Measurements from ENCODE around the gene GJE1. TPM values are rescaled to one million over a fixed set of nuclear protein-coding genes. Genes with fewer than 3 reads are reported as not detected.
"Not testable (repeated sequence)": the region's sequence is repeated elsewhere in the genome, so short reads cannot be mapped to it uniquely, and the experiment has no call there.

GJE1 gene
- total RNA-seq, 1 donor from 2014 or later = not detected

GRCh38 chr6:142154336-142154735 lies 21.6 kb downstream of the GJE1 start:
- POLR2A ChIA-PET = no interaction called here
- H3K4me3 Mint-ChIP-seq = no peak overlapping the region
- H3K27ac Mint-ChIP-seq = no peak overlapping the region
- TF ChIP-seq CTCF (IDR thresholded peaks at IDR 0.05) = no peak
- H3K36me3 Mint-ChIP-seq (ENCODE audit: low read depth) = peaks cover 22% of the 10 kb centered on the region
- H3K4me1 Mint-ChIP-seq = peaks cover 49% of the 10 kb centered on the region
- CTCF ChIA-PET = interaction anchor here (1.3 kb wide), 1 partner anchor 9 kb away, joined by 3 read pairs; no protein-coding TSS in a partner anchor
- no peaks in the 10 kb centered on the region for H3K9me3 Mint-ChIP-seq
- ATAC-seq (ENCODE audit: low read depth) (no peak), DNase-seq (no peak)
- intact Hi-C loops (cut with micrococcal nuclease) = no loop called here
- no peaks in the 10 kb centered on the region for H3K27me3 Mint-ChIP-seq

- H3K4me1 Mint-ChIP-seq = peaks cover 46% of the 10 kb centered on the region
- intact Hi-C loops (cut with micrococcal nuclease) = no loop called here
- ATAC-seq (ENCODE audit: low read depth) = no peak
- no peaks in the 10 kb centered on the region for H3K27me3 Mint-ChIP-seq
- CTCF ChIA-PET = interaction anchor here (1.2 to 1.9 kb wide), 4 partner anchors 8 to 31 kb away, joined by 3 to 9 read pairs (median 4); partner anchors contain the start of genes NMBR and VTA1
- peaks cover 21% of the 10 kb centered on the region for H3K36me3 Mint-ChIP-seq (ENCODE audit: low read depth)
- H3K4me3 Mint-ChIP-seq = no peak overlapping the region
- no peak for DNase-seq
- TF ChIP-seq CTCF (IDR thresholded peaks at IDR 0.05) = no peak
- no peaks in the 10 kb centered on the region for H3K9me3 Mint-ChIP-seq
- POLR2A ChIA-PET = interaction anchor here (0.9 kb wide), 1 partner anchor 8 kb away, joined by 3 read pairs; the partner anchor contains the start of gene NMBR
- no peak overlapping the region for H3K27ac Mint-ChIP-seq
Observed at GRCh38 chr6:142155091-142155490, 22.4 kb downstream of the GJE1 start.

- H3K9me3 Mint-ChIP-seq = no peaks in the 10 kb centered on the region
- POLR2A ChIA-PET = interaction anchor here (0.9 kb wide), 1 partner anchor 9 kb away, joined by 3 read pairs; the partner anchor contains the start of gene NMBR
- CTCF ChIA-PET = interaction anchor here (1.2 to 1.9 kb wide), 4 partner anchors 9 to 41 kb away, joined by 3 to 9 read pairs (median 4); partner anchors contain the start of genes NMBR and VTA1
- ATAC-seq (ENCODE audit: low read depth) (no peak), DNase-seq (no peak)
- peaks cover 42% of the 10 kb centered on the region for H3K4me1 Mint-ChIP-seq
- no peaks in the 10 kb centered on the region for H3K27me3 Mint-ChIP-seq
- intact Hi-C loops (cut with micrococcal nuclease) = no loop called here
- H3K27ac Mint-ChIP-seq = no peak overlapping the region
- no peak overlapping the region for H3K4me3 Mint-ChIP-seq
- TF ChIP-seq CTCF (IDR thresholded peaks at IDR 0.05) = no peak
- H3K36me3 Mint-ChIP-seq (ENCODE audit: low read depth) = peaks cover 15% of the 10 kb centered on the region
Observed at GRCh38 chr6:142155895-142156757, 23.4 kb downstream of the GJE1 start.

GRCh38 chr6:142156758-142157068 lies 24.0 kb downstream of the GJE1 start:
- DNase-seq; ATAC-seq (ENCODE audit: low read depth); H3K9me3 Mint-ChIP-seq; H3K27ac Mint-ChIP-seq; intact Hi-C loops (cut with micrococcal nuclease); POLR2A ChIA-PET; H3K4me3 Mint-ChIP-seq; H3K27me3 Mint-ChIP-seq: not testable (repeated sequence)
- H3K4me1 Mint-ChIP-seq = peaks cover 40% of the 10 kb centered on the region
- CTCF ChIA-PET = interaction anchor here (1.4 to 1.9 kb wide), 3 partner anchors 9 to 40 kb away, joined by 3 to 9 read pairs (median 4); partner anchors contain the start of genes NMBR and VTA1
- peaks cover 15% of the 10 kb centered on the region for H3K36me3 Mint-ChIP-seq (ENCODE audit: low read depth)

- ChIA-PET POLR2A (no interaction called here), CTCF (no interaction called here)
- Mint-ChIP-seq H3K36me3 (ENCODE audit: low read depth) (peaks cover 30% of the 10 kb centered on the region), H3K27me3 (no peaks in the 10 kb centered on the region), H3K4me1 (peaks cover 26% of the 10 kb centered on the region), H3K9me3 (no peaks in the 10 kb centered on the region), H3K27ac (no peak overlapping the region), H3K4me3 (no peak overlapping the region)
- no peak for TF ChIP-seq CTCF (IDR thresholded peaks at IDR 0.05)
- no peak for DNase-seq
- intact Hi-C loops (cut with micrococcal nuclease) = no loop called here
- no peak for ATAC-seq (ENCODE audit: low read depth)
Observed at GRCh38 chr6:142162780-142163179, 30.1 kb downstream of the GJE1 start.

All from activated B cell treated with CpG ODN at 0.5 μM for 24 hours (primary cell).